ENCODE results near the gene DVL3.
A peak's percentile ranks its signal among the peaks of the same experiment; 100 is the strongest.
"Not testable (repeated sequence)": the region's sequence is repeated elsewhere in the genome, so short reads cannot be mapped to it uniquely, and the experiment has no call there.

DVL3 gene

GRCh38 chr3:184160456-184160855 lies 5.3 kb downstream of the DVL3 start:
- peak overlapping the region in 4 of 11 experiments; percentile 14 to 35 (median 19); a peak in 4 of 22 replicates for H3K9ac ChIP-seq
- H3K27me3 ChIP-seq: no peaks in the 10 kb centered on the region
- H3K9me3 ChIP-seq (replicated peaks in 1 of 11): no peaks in the 10 kb centered on the region
- peak overlapping the region in 7 of 11 experiments; percentile 2 to 99 (median 97); a peak in 12 of 22 replicates for H3K4me2 ChIP-seq
- peak overlapping the region in 6 of 11 experiments; percentile 21 to 38 (median 30); a peak in 3 of 22 replicates for H3K27ac ChIP-seq
- H3K4me1 ChIP-seq: peaks cover 40 to 60% (median 56%) of the 10 kb centered on the region in 10 experiments
- no peak for TF ChIP-seq Cebpa-rat (IDR thresholded peaks at IDR 0.05)
- peaks cover 35 to 61% (median 41%) of the 10 kb centered on the region in 11 experiments for H3K36me3 ChIP-seq
- H3K4me3 ChIP-seq: no peak overlapping the region
- H4K20me1 ChIP-seq: peaks cover 61 to 98% (median 91%) of the 10 kb centered on the region in 11 experiments; a peak in 21 of 22 replicates

- H3K9me3 ChIP-seq (replicated peaks in 1 of 11); H3K4me3 ChIP-seq; H3K4me2 ChIP-seq; H3K27ac ChIP-seq; H3K9ac ChIP-seq; H3K27me3 ChIP-seq: not testable (repeated sequence)
- Histone ChIP-seq H4K20me1 (peaks cover 55 to 92% (median 81%) of the 10 kb centered on the region in 11 experiments; a peak in 21 of 22 replicates), H3K4me1 (peaks cover 28 to 52% (median 46%) of the 10 kb centered on the region in 10 experiments), H3K36me3 (peaks cover 57 to 83% (median 63%) of the 10 kb centered on the region in 11 experiments)
Observed at GRCh38 chr3:184162571-184163070, 7.4 kb downstream of the DVL3 start.

- Histone ChIP-seq H3K4me3 (no peak overlapping the region), H4K20me1 (peaks cover 39 to 92% (median 63%) of the 10 kb centered on the region in 11 experiments; a peak in 21 of 22 replicates), H3K9ac (no peak overlapping the region), H3K4me1 (peaks cover 6 to 30% (median 24%) of the 10 kb centered on the region in 10 experiments; a peak in 18 of 20 replicates), H3K27ac (no peak overlapping the region), H3K27me3 (no peaks in the 10 kb centered on the region), H3K36me3 (peaks cover 78 to 100% (median 85%) of the 10 kb centered on the region in 11 experiments), H3K9me3 (replicated peaks in 1 of 11) (no peaks in the 10 kb centered on the region), H3K4me2 (no peak overlapping the region)
- TF ChIP-seq Cebpa-rat (IDR thresholded peaks at IDR 0.05): no peak
Observed at GRCh38 chr3:184164648-184165330, 9.6 kb downstream of the DVL3 start.

GRCh38 chr3:184165543-184165942 lies 10.4 kb downstream of the DVL3 start:
- TF ChIP-seq Cebpa-rat (IDR thresholded peaks at IDR 0.05): no peak
- H3K4me1 ChIP-seq: peaks cover 6 to 22% (median 16%) of the 10 kb centered on the region in 10 experiments; a peak in 15 of 20 replicates
- no peak overlapping the region for H3K4me2 ChIP-seq
- no peaks in the 10 kb centered on the region for H3K27me3 ChIP-seq
- H3K27ac ChIP-seq: no peak overlapping the region
- peaks cover 84 to 100% (median 91%) of the 10 kb centered on the region in 11 experiments for H3K36me3 ChIP-seq
- no peaks in the 10 kb centered on the region for H3K9me3 ChIP-seq (replicated peaks in 1 of 11)
- no peak overlapping the region for H3K4me3 ChIP-seq
- H3K9ac ChIP-seq: no peak overlapping the region
- H4K20me1 ChIP-seq: peaks cover 33 to 90% (median 55%) of the 10 kb centered on the region in 11 experiments; a peak in 21 of 22 replicates

- Histone ChIP-seq H3K9ac (no peak overlapping the region), H3K4me1 (peaks cover 6 to 26% (median 12%) of the 10 kb centered on the region in 10 experiments; a peak in 15 of 20 replicates), H3K4me2 (no peak overlapping the region), H3K36me3 (peaks cover 94 to 100% (median 97%) of the 10 kb centered on the region in 11 experiments), H4K20me1 (peaks cover 26 to 85% (median 44%) of the 10 kb centered on the region in 11 experiments; a peak in 21 of 22 replicates), H3K9me3 (replicated peaks in 1 of 11) (no peaks in the 10 kb centered on the region), H3K4me3 (no peak overlapping the region), H3K27me3 (no peaks in the 10 kb centered on the region), H3K27ac (no peak overlapping the region)
- TF ChIP-seq Cebpa-rat (IDR thresholded peaks at IDR 0.05): no peak
Observed at GRCh38 chr3:184166671-184167070, 11.5 kb downstream of the DVL3 start.

- Histone ChIP-seq H4K20me1 (peaks cover 18 to 74% (median 33%) of the 10 kb centered on the region in 11 experiments; a peak in 21 of 22 replicates), H3K27ac (no peak overlapping the region)
Observed at GRCh38 chr3:184167786-184168185, 12.6 kb downstream of the DVL3 start.

GRCh38 chr3:184168363-184169120 lies 13.4 kb downstream of the DVL3 start:
- Histone ChIP-seq H3K27ac (no peak overlapping the region), H3K27me3 (no peaks in the 10 kb centered on the region), H3K4me1 (peaks cover 4 to 31% (median 7%) of the 10 kb centered on the region in 10 experiments; a peak in 15 of 20 replicates), H3K4me2 (no peak overlapping the region), H3K9me3 (replicated peaks in 1 of 11) (no peaks in the 10 kb centered on the region), H4K20me1 (peaks cover 12 to 66% (median 25%) of the 10 kb centered on the region in 11 experiments; a peak in 19 of 22 replicates), H3K4me3 (no peak overlapping the region), H3K9ac (peak overlapping the region in 1 of 11 experiments; percentile 6; a peak in 1 of 22 replicates), H3K36me3 (peaks cover 87 to 100% (median 96%) of the 10 kb centered on the region in 11 experiments)
- no peak for TF ChIP-seq Cebpa-rat (IDR thresholded peaks at IDR 0.05)

More at GRCh38 chr3:184167786-184168185, 12.6 kb downstream of the DVL3 start:
- H3K4me1 ChIP-seq: peaks cover 6 to 31% (median 12%) of the 10 kb centered on the region in 10 experiments; a peak in 15 of 20 replicates
- no peak overlapping the region for H3K9ac ChIP-seq
- TF ChIP-seq Cebpa-rat (IDR thresholded peaks at IDR 0.05): no peak
- H3K4me3 ChIP-seq: no peak overlapping the region
- no peak overlapping the region for H3K4me2 ChIP-seq
- H3K9me3 ChIP-seq (replicated peaks in 1 of 11): no peaks in the 10 kb centered on the region
- H3K27me3 ChIP-seq: no peaks in the 10 kb centered on the region
- peaks cover 94 to 100% (median 100%) of the 10 kb centered on the region in 11 experiments for H3K36me3 ChIP-seq

- peaks cover 70 to 86% (median 80%) of the 10 kb centered on the region in 11 experiments for H3K36me3 ChIP-seq
- H3K27ac ChIP-seq: no peak overlapping the region
- H3K9ac ChIP-seq: no peak overlapping the region
- no peaks in the 10 kb centered on the region for H3K27me3 ChIP-seq
- no peak overlapping the region for H3K4me2 ChIP-seq
- TF ChIP-seq Cebpa-rat (IDR thresholded peaks at IDR 0.05): no peak
- peaks cover 0 to 31% (median 8%) of the 10 kb centered on the region in 10 experiments; a peak in 17 of 20 replicates for H3K4me1 ChIP-seq
- peaks cover 0 to 50% (median 9%) of the 10 kb centered on the region in 11 experiments; a peak in 13 of 22 replicates for H4K20me1 ChIP-seq
- H3K9me3 ChIP-seq (replicated peaks in 1 of 11): no peaks in the 10 kb centered on the region
- no peak overlapping the region for H3K4me3 ChIP-seq
Observed at GRCh38 chr3:184169896-184170875, 15.0 kb downstream of the DVL3 start.
